ENCODE results near the gene LEP.

GRCh38 chr7:128205068-128205467 is 36.0 kb upstream of the LEP start:
- TF ChIP-seq CTCF (IDR thresholded peaks at IDR 0.05) (no peak), POLR2A (IDR thresholded peaks at IDR 0.05) (no peak), EP300 (IDR thresholded peaks at IDR 0.05) (no peak)
